Putamen (tissue), 1 donor: ENCODE results near the gene RNU6-1.

Experiments used
- DNase-seq: peaks from one replicate; pipeline ENCODE4 v3.0.0-alpha.2; 2016; ENCODE audit warnings: low spot score

RNU6-1 gene

DNA sequence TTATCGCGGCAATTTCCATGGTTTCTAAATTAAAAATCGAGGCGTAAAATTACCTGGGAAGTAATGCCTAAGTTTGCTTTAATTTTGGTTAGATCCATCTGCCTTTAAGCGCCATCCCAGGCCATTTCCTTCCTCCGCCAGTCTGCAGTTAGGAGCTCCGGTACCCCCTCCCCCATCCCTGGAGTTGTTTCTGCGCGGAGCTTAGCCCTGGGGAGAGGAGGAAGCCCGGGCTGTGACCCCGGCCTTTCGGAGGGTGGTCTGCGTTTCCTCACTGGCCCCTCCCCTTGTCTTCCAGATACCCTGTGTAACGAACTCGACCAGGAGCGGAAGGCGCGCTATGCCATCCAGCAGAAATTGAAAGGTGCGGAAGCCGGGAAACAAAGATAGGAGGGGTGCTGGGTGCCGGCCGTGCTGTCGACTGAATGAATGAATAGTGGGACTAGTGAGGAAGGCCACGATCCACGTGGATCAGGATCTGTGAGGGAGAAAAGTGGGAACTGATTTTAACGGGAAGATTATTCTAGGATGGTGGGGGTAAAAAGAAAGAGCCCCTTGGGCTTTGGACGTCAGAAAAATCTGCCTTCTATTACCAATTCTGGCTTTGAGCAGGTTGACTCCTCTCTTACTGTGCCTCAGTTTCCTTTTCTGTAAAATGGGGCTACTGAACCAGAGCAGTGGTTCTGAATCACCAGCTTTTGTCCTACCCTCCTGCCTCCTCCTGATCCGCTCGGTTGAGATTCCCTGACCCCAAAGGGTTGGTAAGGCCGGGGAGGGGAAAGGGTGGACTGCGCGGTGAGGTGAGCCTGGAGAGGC lies 6.7 kb downstream of the RNU6-1 start:
- no peak for DNase-seq

DNA sequence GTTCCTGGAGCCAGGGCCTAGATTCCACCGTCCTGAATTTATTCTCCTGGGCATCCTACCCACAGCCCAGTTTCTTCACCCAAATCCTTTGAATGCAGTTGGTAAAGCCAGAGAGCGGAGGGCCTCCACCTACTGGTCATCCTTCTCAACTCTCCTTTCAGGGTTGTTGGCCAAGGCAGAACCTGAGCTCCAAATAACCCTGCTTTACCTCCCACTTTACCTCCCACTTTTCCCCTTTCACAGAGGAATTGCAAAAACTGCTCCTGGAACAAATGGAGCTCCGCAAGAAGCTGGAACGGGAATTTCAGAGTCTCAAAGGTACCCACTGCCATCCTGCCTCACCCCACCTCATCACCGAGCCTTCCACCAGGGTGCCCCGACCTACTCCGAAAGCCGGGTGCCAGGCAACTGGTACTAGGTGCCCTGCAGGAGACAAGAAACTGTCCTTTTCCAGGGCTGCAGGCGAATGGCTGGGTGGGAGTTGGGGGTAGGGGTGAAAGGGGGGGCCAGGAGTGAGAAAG lies 7.8 kb downstream of the RNU6-1 start:
- DNase-seq = no peak

DNA sequence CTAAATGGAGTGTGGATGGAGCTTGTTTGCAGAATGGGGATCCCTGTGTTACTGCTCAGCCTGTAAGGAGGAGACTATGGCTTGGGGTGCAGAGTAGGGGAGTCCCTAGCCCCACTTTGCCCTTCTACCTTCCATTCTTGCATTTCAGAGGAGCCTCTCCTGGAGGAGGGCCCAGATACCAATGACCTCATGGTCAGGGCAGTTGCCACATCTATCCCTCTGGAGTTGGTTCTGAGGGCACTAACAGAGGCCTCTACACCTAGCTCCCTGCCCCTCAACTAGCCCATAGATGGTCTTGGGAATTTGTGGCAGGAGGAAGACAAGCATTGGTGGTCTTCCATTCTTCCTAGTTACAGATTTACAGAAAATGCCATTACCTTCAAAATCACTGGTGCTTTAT lies 8.5 kb downstream of the RNU6-1 start:
- no peak for DNase-seq

DNA sequence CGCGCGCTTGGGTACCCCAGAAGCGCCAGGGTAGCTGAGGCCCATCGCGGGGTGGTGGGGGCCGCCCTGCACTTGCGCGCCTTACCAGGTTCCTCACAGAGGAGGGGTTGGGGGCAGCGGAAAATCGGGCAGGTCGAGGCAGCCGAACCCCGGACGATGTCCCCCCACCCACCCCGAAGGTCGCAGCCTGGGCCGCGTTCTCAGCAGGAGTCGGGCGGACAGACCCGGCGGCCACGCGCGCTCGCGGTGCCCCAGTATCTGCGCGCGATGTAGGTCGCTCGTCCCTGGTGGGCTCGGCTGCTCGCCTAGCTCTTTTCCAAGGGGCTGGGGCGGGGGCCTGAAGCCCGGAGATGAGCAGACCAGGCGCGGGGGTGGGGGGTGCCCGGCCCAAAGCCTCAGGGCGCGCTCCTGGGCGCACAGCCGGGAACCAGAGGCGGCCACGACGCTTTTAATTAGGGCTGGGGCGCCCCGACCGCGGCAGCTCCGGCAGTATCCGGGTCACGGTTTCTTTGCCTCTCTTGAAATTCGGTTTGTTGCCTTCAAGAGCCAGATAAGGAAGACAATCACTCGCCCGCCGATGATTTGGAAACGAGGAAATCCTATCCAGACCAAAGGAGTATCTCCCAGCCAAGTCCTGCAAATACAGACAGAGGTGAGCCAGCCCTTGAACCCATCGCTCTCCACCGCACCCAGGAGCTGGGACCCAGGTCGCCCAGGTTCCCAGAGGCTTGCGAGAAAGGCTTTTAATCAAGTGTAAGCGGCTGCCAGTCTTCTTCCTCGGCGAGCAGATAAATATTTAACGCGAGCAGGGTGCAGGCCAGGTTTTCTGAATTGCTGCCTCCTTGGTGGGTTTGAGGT lies 10.0 kb downstream of the RNU6-1 start:
- DNase-seq = no peak

DNA sequence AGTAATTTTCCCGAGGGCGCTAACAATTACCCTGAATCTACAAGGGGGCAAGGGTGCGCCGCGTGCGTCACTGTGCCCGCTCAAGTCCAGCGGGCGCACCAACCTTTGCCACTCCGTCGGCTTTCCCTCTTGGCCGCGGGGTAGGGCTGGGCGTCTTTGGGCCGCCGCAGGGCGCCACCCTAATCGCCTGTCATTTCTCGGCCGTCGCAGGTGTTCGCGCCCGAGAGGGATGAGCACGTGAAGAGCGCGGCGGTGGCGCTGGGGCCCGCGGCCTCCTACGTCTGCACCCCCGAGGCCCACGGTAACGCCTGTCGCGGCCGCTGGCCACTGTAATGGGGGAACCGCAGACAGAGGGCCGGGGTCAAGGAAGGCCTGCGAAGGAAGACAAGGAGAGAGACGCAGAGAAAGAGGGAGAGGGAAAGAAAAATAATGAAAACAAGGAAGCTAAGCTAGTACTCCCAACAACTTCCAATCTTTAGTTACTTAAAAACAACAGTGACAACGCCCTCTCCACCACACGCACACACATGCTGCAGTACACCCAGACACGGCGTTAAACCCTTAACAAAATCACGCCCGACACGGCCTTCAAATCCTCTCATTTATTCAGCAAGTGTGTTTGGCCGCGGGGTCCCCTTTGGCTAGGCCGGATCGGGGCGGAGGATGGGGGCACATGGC lies 10.7 kb downstream of the RNU6-1 start:
- DNase-seq = no peak

DNA sequence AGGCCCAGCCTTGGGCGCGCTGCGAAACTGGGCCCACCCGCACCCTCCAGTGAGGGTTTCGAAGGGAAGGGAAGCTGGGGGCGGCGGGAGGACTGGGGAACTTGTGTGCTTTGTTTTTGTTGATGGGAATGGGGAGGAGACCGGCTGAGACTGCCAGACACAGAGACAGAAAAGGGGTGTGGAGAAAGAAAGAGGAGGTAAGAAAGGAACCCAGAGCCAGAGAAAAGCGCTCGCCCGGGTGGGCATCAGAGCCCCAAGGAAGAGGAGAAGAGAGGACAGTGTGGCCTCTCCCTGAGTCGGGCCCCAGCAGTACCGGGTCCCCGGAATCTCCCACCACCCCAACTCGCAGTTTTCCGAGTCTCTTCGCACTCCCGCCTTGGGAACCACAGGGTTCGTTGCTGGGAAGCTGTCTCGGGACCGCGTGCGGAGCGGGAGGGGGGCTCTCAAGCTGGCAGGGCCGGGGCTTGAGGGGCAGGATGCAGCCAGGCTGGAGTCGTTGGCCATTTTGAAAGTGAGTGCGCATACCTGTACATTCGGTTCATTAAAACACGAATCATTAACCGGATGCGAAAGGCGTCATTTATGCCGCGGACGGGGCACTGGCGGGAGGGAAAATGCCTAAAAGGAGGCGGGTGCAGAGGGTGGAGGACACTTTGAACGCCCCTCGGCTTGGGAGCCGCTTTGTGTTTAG lies 11.4 kb downstream of the RNU6-1 start:
- DNase-seq = no peak

DNA sequence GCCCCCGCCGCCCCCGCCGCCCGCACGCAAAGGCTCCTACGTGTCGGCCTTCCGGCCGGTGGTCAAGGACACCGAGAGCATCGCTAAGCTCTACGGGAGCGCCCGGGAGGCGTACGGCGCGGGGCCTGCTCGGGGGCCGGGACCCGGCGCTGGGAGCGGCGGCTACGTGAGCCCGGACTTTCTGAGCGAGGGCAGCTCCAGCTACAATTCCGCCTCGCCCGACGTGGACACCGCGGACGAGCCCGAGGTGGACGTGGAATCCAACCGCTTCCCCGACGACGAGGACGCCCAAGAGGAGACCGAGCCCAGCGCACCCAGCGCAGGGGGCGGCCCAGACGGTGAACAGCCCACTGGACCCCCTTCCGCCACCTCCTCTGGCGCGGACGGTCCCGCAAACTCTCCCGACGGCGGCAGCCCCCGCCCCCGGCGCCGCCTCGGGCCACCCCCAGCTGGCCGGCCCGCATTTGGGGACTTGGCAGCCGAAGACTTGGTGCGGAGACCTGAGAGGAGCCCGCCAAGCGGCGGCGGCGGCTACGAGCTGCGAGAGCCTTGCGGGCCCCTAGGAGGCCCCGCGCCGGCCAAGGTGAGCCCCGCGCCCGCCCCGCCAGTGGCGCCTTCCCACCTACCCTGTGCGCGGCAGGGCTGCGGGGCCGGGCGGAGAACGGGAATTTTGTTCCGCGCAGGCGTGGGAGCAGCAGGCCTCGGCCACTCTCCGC lies 12.1 kb downstream of the RNU6-1 start:
- no peak for DNase-seq

DNA sequence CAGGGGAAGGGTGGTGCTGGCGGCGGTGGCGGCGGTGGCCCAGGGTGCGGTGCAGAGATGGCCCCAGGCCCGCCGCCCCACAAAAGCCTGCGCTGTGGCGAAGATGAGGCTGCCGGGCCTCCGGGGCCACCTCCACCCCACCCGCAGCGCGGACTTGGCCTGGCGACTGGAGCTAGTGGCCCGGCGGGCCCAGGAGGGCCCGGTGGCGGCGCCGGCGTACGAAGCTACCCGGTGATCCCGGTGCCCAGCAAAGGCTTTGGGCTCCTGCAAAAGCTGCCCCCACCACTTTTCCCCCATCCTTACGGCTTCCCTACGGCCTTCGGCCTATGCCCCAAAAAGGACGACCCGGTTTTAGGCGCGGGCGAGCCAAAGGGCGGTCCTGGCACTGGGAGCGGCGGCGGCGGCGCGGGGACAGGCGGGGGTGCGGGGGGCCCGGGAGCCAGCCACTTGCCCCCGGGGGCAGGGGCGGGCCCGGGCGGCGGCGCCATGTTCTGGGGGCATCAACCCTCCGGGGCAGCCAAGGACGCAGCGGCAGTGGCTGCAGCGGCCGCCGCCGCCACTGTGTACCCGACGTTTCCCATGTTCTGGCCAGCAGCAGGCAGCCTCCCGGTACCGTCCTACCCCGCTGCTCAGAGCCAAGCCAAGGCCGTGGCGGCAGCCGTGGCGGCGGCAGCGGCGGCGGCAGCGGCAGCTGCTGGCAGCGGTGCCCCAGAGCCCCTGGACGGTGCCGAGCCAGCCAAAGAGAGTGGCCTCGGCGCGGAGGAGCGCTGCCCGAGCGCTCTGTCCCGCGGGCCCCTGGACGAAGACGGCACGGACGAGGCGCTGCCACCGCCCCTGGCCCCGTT lies 12.9 kb downstream of the RNU6-1 start:
- DNase-seq = no peak

DNA sequence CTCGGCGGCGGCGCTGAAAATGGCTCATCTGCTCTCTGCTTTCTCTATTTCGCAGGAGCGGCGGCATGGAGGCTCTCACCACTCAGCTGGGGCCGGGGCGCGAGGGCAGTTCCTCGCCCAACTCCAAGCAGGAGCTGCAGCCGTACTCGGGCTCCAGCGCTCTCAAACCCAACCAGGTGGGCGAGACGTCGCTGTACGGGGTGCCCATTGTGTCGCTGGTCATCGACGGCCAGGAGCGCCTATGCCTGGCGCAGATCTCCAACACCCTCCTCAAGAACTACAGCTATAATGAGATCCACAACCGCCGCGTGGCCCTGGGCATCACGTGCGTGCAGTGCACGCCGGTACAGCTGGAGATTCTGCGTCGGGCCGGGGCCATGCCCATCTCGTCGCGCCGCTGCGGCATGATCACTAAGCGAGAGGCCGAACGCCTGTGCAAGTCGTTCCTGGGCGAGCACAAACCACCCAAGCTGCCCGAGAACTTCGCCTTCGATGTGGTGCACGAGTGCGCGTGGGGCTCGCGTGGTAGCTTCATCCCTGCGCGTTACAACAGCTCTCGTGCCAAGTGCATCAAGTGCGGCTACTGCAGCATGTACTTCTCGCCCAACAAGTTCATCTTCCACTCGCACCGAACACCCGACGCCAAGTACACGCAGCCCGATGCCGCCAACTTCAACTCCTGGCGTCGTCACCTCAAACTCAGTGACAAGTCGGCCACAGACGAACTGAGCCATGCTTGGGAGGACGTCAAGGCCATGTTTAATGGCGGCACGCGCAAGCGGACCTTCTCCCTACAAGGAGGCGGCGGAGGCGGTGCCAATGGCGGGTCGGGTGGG lies 13.7 kb downstream of the RNU6-1 start:
- no peak for DNase-seq

DNA sequence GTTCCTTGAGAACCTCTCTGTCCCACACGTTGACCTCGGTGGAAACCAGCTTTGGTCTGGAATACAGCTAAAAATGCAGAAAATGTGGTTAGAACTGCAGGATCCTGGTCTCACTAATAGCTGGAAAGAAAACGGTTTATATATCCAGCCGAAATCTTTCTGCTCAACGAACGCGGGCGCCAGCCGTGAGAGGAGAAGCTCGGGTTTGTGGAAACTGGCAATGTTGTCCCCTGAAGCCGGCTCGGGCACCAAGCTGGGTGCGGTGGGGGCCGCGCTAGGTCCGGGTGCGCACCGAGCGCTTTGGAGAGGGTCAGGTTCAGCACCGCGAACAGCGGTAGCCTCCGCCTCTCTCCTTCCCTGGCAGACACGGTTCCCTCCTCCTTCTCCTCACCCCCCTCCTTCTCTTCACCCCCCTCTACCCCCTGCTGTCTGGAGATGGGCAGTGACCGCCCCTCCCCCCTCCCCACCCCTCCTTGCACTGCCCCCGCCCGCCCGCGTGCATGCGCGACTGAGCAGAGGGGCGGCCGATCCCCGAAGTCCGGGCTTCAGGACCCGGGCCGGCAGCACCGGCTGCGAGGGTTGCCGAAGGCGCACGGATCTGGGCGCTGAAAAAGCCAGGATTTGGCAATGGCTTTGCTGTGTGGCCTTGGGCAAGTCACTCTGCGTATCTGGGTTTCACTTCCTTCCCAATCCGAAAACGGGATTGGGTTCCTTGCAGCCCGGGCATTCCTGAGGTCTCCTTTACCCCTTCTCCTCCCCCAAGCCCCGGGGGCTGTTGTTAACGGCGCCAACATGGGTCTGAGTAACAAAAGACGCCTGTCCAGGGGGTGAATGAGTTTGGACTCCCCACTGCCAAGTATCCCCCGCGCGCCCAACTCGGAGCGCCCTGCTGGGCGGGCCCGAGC lies 14.6 kb downstream of the RNU6-1 start, which contains the start of gene SKOR1:
Gene SKOR1 (plus strand): TSS at position 534 of the 905 bp plus-strand sequence. CDS start 94 bp downstream, at position 628.
- DNase-seq = no peak

DNA sequence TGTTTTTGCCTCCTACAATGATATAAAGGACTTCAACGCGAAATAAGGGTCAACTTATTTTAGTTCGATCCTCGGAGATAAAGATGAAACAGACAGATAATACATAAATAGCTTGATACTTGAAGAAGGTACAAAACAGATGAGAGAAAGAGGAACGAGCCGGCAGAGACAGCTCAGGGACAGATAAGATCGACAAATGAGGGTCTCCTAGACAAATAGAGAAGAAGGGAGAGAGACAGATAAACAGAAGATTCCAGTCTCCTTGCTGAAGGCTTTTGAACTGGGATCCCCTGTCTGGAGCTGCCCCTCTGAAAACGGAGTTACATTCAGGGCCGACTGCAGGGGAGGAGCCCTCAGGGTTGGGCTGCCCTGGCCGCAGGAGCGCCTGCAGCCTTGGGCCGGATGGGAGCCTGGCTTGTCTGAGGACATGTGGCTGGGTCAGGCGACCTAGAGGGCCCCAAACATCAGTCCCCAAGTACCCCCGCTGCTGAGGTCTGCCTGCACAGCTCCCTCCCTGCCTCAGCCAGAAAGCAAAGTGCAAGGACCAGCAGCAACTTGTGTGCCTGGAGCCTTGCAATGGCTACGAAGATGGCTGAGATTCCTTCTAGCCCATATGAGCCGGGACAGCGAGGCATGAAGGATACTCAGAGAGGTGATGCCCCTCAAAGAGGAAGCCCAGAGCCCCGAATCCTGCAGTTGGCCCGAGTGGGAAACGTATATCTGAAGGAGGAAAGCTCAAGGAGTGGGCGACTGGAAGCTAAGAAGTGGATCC lies 15.5 kb downstream of the RNU6-1 start:
- DNase-seq = no peak

DNA sequence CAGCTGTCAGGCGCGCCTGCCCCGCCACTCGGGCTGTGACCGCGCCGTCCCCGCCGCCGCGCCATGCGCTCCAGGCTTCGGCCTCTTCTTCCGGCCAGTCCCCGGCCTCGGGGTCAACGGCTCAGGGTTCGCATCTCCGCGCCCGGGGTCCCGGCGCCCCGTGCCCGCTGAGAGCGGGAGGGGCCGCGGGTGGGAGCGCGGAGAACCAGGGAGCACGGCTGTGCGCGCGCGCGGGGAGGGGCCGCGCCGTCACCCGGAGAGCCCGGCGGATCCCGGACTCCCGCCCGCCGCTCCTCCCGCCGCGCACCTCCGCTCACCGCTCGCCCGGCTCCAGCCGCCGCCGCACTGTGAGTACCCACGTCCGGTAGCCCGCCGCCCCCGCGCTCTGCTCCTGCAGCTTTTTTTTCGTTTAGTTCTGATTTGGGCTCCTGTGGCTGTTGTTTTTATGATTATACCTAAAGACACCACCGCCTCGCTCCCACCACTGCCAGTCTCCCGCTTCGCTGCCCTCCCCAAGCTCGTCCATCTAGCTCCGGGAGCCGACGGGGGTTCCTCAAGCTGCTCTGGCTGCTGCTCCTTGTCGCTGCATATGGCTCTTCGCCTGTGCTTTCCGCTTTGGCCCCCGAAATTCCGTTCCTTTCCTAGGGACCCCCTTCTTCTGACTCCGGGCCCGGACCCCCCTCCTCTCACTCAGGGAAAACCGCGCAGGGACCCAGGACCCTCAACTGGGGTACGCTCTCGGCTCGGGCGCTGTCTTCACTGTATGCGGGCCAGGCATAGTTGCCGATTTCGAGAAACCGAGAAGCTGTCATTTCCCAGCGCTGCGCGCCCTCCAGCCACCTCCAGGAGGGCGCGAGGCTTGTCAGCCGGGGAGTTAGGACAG lies 16.3 kb downstream of the RNU6-1 start:
- no peak for DNase-seq

DNA sequence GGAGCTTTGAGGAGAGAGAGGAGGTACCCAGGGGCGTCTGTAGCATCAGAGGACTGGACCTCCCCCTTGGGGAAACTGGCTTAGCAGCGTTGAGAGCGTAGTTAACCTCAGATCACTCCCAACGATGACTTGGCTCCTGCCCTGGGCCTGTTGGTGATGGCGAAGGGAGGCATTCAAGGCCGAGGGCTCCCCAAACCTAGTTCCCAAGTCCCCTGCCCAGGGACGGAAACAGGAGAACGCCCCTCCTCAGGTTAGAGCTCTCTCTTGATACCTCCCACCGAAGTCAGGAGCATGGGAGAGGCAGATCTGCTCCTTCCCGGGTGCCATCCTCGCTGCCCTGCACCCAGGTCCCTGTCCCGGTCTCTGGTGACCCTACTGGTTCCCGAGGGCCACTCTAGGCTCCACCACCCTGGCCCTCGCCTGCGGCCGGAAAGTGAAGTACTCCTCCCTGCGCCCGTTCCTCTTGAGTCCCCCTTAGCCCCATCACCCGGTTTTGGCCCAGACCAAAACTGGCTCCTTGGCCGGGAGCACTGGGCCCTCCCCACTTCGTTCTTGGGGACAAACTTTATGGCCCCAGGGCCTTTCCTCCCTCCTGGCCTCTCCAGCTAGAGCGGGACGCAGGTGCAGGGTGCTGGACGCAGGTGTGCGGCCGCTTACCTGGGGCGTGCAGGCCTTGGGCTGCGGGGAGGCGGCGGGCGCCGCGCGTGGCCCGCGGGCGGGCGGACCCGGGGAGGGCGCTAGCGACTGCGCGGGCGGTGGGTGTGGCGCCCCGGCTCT lies 17.1 kb downstream of the RNU6-1 start:
- no peak for DNase-seq

DNA sequence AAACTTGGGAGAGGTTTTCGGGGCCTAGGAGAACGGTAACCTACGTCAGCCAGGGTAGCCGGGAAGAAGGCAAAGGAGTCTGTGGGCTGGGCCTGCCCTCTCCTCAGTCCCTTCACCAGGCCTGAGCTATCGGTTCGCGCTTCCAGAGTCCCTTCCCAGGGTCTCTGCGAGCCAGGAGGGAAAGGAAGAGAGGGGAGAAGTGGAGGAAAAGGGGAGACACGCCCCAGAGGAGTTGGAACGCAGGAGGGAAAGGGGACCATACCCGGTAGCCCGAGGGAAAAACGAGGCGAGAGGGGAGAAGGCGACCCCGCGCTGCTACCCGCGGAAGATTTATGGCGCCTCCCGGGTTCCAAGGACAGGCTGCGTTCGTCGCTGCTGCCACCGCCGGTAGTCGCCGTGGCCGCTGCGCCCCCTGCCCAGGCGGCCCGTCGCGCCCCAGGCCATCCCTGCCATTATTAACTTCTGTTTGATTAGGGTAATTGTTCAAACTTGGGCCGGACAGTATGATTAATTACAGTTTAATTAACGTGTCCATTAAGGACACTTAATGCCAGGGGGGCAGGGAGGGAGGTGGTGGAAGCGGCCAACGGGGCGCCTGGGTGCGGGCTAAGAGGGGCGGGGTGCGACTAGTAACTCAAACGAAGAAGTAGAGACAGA lies 17.9 kb downstream of the RNU6-1 start:
- DNase-seq = no peak
